DOHH2 (cell line): ENCODE measurements around the gene CHAC2.
"Not testable (repeated sequence)": the region's sequence is repeated elsewhere in the genome, so short reads cannot be mapped to it uniquely, and the experiment has no call there.

Source experiments
- H3F3A ChIP-seq: fragments of 200-600 bp; sonication (generic), shearing (Covaris generic); 2 replicates; pipeline ENCODE4 v1.6.0; 2016; ENCODE audit warnings: antibody characterized with exemption, mild to moderate bottlenecking; ENCODE audit not compliant: control insufficient read depth, insufficient read depth
- H3K27ac ChIP-seq: fragments of 200-600 bp; sonication (generic); 2 replicates; pipeline ENCODE4 v1.5.1; 2014; ENCODE audit warnings: low read depth, mild to moderate bottlenecking, low read length, moderate library complexity
- H3K27me3 ChIP-seq: fragments of 200-600 bp; sonication (generic); 2 replicates; pipeline ENCODE4 v1.6.1; 2014; ENCODE audit warnings: mild to moderate bottlenecking, low read length, mixed read lengths; ENCODE audit not compliant: control insufficient read depth
- H3K36me3 ChIP-seq: fragments of 200-600 bp; sonication (generic); 2 replicates; pipeline ENCODE4 v1.6.1; 2014; ENCODE audit warnings: mild to moderate bottlenecking, low read length, moderate library complexity, mixed read lengths; ENCODE audit not compliant: control insufficient read depth
- H3K4me1 ChIP-seq: fragments of 200-600 bp; sonication (generic); 2 replicates; pipeline ENCODE4 v1.6.1; 2014; ENCODE audit warnings: mild to moderate bottlenecking, low read length, mixed read lengths; ENCODE audit not compliant: control insufficient read depth
- H3K4me2 ChIP-seq: fragments of 200-600 bp; sonication (generic); 2 replicates; pipeline ENCODE4 v1.6.0; 2014; ENCODE audit warnings: mild to moderate bottlenecking, low read length, moderate library complexity
- H3K4me3 ChIP-seq: fragments of 200-600 bp; sonication (generic); 2 replicates; pipeline ENCODE4 v1.5.1; 2014; ENCODE audit warnings: mild to moderate bottlenecking, low read length, mixed read lengths
- H3K79me2 ChIP-seq: fragments of 200-600 bp; sonication (generic); 2 replicates; pipeline ENCODE4 v1.6.1; 2014; ENCODE audit warnings: mild to moderate bottlenecking, low read length, mixed read lengths; ENCODE audit not compliant: control insufficient read depth
- H3K9me2 ChIP-seq: fragments of 200-600 bp; sonication (generic); replicated peaks from 2 replicates; pipeline ENCODE4 v1.6.1; 2014; ENCODE audit warnings: mild to moderate bottlenecking, low read length, mixed read lengths; ENCODE audit not compliant: control insufficient read depth
- H3K9me3 ChIP-seq: fragments of 200-600 bp; sonication (generic); 2 replicates; pipeline ENCODE4 v1.6.1; 2014; ENCODE audit warnings: antibody characterized with exemption, low read length, mixed read lengths; ENCODE audit not compliant: control insufficient read depth, insufficient read depth
- H4K20me1 ChIP-seq: fragments of 200-600 bp; sonication (generic); 2 replicates; pipeline ENCODE4 v1.6.0; 2014; ENCODE audit warnings: low read depth, mild to moderate bottlenecking, antibody characterized with exemption, low read length, moderate library complexity; ENCODE audit not compliant: control insufficient read depth, insufficient read depth
- EZH2phosphoT487 ChIP-seq: fragments of 200-600 bp; sonication (generic); IDR thresholded peaks from 2 replicates; pipeline ENCODE4 v1.6.1; 2017; ENCODE audit warnings: borderline replicate concordance, mild to moderate bottlenecking, antibody characterized with exemption, low read length, moderate library complexity, mixed read lengths
- TF ChIP-seq, protein P1 (sequence below): fragments of 200-600 bp; sonication (generic); IDR thresholded peaks from one replicate; pipeline ENCODE4 v1.5.1; 2014; ENCODE audit warnings: antibody characterized with exemption, mild to moderate bottlenecking, low read depth, low read length; ENCODE audit not compliant: poor library complexity, severe bottlenecking

Gene CHAC2

DNA sequence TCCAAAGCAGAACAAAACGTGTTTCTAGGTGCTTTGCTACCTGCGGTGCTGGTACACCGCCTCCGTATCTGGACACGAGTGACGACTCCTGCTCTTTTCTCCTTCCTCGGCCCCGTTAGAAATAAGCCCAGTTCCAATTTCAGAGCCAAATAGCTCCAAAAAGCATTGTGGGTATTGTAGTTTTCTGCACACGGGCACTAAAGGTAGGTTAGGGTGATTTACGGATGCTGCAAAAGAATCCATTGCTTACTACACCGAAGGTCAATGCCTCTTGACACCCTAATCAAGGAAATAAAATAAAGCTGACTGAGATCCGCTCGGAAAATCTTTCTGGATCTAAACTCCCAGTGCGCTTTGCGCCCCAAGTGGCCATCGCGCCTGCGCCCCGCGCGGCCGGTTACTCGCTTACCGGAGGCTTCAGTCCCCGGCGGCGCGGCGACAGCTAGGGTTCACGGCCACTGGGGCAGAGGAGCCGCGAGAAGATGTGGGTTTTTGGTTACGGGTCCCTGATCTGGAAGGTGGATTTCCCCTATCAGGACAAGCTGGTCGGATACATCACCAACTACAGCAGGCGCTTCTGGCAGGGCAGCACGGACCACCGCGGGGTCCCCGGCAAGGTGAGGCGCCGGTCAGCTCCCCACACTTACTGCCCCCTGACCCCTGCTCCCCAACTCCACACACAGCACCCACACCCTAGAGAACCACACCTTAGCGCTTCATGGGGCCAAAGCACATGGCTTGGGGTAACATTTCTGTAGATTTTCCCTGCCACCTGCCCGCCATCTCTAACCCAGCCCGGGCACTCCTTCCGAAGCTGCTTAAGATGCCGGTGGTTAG is at the start of gene CHAC2:
CHAC2 (plus strand) TSS at position 400 of the 837 bp plus-strand sequence; CDS start at position 483, 83 bp downstream.
- peaks cover 5% of the 10 kb centered on the region; the same call in 1 of the 2 replicates for H4K20me1 ChIP-seq
- H3K4me1 ChIP-seq, result peaks cover 32% of the 10 kb centered on the region
- no peak for TF ChIP-seq EZH2phosphoT487
- TF ChIP-seq, protein P1, sequence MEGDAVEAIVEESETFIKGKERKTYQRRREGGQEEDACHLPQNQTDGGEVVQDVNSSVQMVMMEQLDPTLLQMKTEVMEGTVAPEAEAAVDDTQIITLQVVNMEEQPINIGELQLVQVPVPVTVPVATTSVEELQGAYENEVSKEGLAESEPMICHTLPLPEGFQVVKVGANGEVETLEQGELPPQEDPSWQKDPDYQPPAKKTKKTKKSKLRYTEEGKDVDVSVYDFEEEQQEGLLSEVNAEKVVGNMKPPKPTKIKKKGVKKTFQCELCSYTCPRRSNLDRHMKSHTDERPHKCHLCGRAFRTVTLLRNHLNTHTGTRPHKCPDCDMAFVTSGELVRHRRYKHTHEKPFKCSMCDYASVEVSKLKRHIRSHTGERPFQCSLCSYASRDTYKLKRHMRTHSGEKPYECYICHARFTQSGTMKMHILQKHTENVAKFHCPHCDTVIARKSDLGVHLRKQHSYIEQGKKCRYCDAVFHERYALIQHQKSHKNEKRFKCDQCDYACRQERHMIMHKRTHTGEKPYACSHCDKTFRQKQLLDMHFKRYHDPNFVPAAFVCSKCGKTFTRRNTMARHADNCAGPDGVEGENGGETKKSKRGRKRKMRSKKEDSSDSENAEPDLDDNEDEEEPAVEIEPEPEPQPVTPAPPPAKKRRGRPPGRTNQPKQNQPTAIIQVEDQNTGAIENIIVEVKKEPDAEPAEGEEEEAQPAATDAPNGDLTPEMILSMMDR, result peak; percentile 32
- H3K79me2 ChIP-seq, result peaks cover 62% of the 10 kb centered on the region
- H3K9me2 ChIP-seq, result no peaks in the 10 kb centered on the region
- H3K4me3 ChIP-seq, result peak within 1 kb of the TSS; percentile 96
- H3K27ac ChIP-seq, result peak within 1 kb of the TSS; percentile 84
- H3F3A ChIP-seq, result peaks cover 22% of the 10 kb centered on the region
- H3K4me2 ChIP-seq, result peak within 1 kb of the TSS; percentile 79
- peaks cover 48% of the 10 kb centered on the region for H3K36me3 ChIP-seq
- no peaks in the 10 kb centered on the region for H3K27me3 ChIP-seq
- no peaks in the 10 kb centered on the region for H3K9me3 ChIP-seq

DNA sequence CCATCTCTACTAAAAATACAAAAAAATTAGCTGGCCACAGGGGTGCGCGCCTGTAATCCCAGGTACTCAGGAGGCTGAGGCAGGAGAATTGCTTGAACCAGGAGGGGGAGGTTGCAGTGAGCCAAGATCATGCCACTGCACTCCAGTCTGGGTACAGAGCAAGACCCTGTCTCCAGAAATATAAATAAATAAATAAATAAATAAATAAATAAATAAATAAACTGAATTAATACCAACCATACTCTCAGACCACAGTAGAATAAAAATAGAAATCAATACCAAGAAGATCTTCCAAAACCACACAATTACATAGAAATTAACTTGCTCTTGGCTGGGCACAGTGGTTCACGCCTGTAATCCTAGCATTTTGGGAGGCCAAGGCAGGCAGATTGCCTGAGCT is 46.7 kb upstream of the CHAC2 start:
- not testable (repeated sequence) for H3K27me3 ChIP-seq, H3K4me3 ChIP-seq, H4K20me1 ChIP-seq, H3K4me2 ChIP-seq, H3K79me2 ChIP-seq, H3K9me3 ChIP-seq, H3K27ac ChIP-seq, H3K4me1 ChIP-seq, H3F3A ChIP-seq, H3K9me2 ChIP-seq
- H3K36me3 ChIP-seq, result peaks cover 10% of the 10 kb centered on the region; the same call in 1 of the 2 replicates

DNA sequence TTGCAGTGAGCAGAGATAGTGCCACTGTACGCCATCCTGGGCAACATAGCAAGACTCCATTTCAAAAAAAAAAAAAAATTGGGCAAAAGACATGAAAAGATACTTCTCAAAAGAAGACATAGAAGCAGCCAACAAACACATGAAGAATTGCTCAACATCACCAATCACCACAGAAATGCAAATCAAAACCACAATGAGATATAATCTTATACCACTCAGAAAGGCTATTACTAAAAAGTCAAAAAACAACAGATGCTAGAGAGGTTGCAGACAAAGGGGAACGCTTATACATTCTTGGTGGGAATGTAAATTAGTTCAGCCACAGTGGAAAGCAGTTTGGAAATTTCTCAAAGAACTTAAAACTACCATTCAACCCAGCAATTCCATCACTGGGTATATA is 43.1 kb upstream of the CHAC2 start:
- TF ChIP-seq, protein P1, result no peak
- no peak for TF ChIP-seq EZH2phosphoT487
- Histone ChIP-seq H3K9me3 (no peaks in the 10 kb centered on the region), H3K4me3 (no peak overlapping the region), H4K20me1 (no peaks in the 10 kb centered on the region), H3K27ac (no peak overlapping the region), H3K4me1 (no peaks in the 10 kb centered on the region), H3K79me2 (no peaks in the 10 kb centered on the region), H3K9me2 (no peaks in the 10 kb centered on the region), H3K36me3 (peaks cover 10% of the 10 kb centered on the region; the same call in 1 of the 2 replicates), H3F3A (no peaks in the 10 kb centered on the region), H3K4me2 (no peak overlapping the region), H3K27me3 (no peaks in the 10 kb centered on the region)

DNA sequence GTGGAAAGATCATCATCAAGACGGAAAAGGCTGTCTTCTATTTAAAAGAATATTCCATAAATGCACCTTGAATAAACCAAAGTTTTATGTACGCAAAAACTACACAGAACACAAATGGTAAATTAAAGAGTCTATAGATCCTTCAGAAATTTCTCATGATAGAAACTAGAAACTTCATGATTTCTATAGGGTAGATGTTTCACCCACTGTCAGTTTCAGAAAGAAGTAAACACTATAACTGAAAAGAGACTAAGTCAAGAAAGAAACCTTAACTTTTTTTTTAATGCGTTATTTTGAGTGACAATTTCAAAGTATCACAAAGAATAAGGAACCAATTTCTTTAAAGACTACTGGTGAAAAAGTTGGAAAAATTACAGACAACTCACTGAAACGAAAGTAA is 41.9 kb upstream of the CHAC2 start:
- peaks cover 10% of the 10 kb centered on the region; the same call in 1 of the 2 replicates for H3K36me3 ChIP-seq
- no peaks in the 10 kb centered on the region for H3F3A ChIP-seq
- H3K9me3 ChIP-seq, result no peaks in the 10 kb centered on the region
- H3K27me3 ChIP-seq, result no peaks in the 10 kb centered on the region
- H3K4me1 ChIP-seq, result no peaks in the 10 kb centered on the region
- H3K9me2 ChIP-seq, result no peaks in the 10 kb centered on the region
- no peaks in the 10 kb centered on the region for H4K20me1 ChIP-seq
- no peak overlapping the region for H3K4me2 ChIP-seq
- H3K79me2 ChIP-seq, result no peaks in the 10 kb centered on the region
- no peak overlapping the region for H3K27ac ChIP-seq
- no peak overlapping the region for H3K4me3 ChIP-seq
- TF ChIP-seq, protein P1, result no peak
- no peak for TF ChIP-seq EZH2phosphoT487
